Gastrocnemius medialis (tissue), 4 donors: ENCODE results near the gene DOCK10. TPM values are rescaled to one million over a fixed set of nuclear protein-coding genes. Genes with fewer than 3 reads are reported as not detected.

Experiments
- ATAC-seq, 2 donors: fragments of 150-250 bp; one replicate each; pipeline ENCODE4 v1.9.1; 2016
- DNase-seq, 2 donors: peaks; one replicate each; pipeline ENCODE4 v3.0.0-alpha.2; 2019
- H3K27ac ChIP-seq, 4 donors: fragments of 200-600 bp; sonication (generic); 1 replicate in 1 of 4; 2 replicates in 3 of 4; pipeline ENCODE4 v1.5.1; 2016 to 2018; ENCODE audit warnings: mild to moderate bottlenecking in 2 of 4, moderate library complexity in 1 of 4
- H3K27me3 ChIP-seq, 3 donors: fragments of 200-600 bp; sonication (generic) in 2 of 3; 1 replicate in 1 of 3; 2 replicates in 2 of 3; pipeline versions ENCODE4 v1.5.1 to v1.6.0; 2016 to 2019; ENCODE audit warnings: mild to moderate bottlenecking in 1 of 3, moderate library complexity in 1 of 3
- H3K36me3 ChIP-seq, 2 donors: fragments of 200-600 bp; sonication (generic) in 1 of 2; one replicate each; pipeline ENCODE4 v1.5.1; 2017 to 2018
- H3K4me1 ChIP-seq, 2 donors: fragments of 200-600 bp; sonication (generic) in 1 of 2; one replicate each; pipeline ENCODE4 v1.5.1; 2016 to 2017; ENCODE audit warnings: mild to moderate bottlenecking in 2 of 2
- H3K4me3 ChIP-seq, 4 donors: fragments of 200-600 bp; sonication (generic) in 3 of 4; 1 replicate in 1 of 4; 2 replicates in 3 of 4; pipeline ENCODE4 v1.5.1; 2016 to 2019; ENCODE audit warnings: mild to moderate bottlenecking in 2 of 4
- H3K9me3 ChIP-seq, 3 donors: fragments of 200-600 bp; sonication (generic) in 2 of 3; 1 replicate in 1 of 3; 2 replicates in 2 of 3; pipeline ENCODE4 v1.5.1; 2016 to 2019
- POLR2A ChIP-seq, 2 donors: fragments of 450-650 bp; IDR thresholded peaks; one replicate each; pipeline ENCODE4 v1.6.1; 2017; ENCODE audit warnings: antibody characterized with exemption in 2 of 2, mild to moderate bottlenecking in 2 of 2, moderate library complexity in 2 of 2
- in situ Hi-C, 4 donors: fragments of 200-750 bp; cut with MboI; loops; one replicate each; pipeline versions ENCODE4 v1.15.0 to v1.8.0; 2017; ENCODE audit warnings: low sequenced_read_pairs in 4 of 4
- intact Hi-C: fragments of 100-400 bp; cut with DNase I; formaldehyde crosslinking; loops from one replicate; pipeline ENCODE4 v1.15.1; 2023; ENCODE audit warnings: low total_unique reads
- total RNA-seq, 4 donors: library from RNA; depleted of rRNA; stranded (reverse); fragments of >200 nt; gene quantifications; one replicate each; pipeline versions ENCODE4 v1.1.0 to v1.2.3, GENCODE V29; 2016
- TF ChIP-seq, protein P1 (sequence below), 5 experiments: fragments of 450-650 bp in 3 of 5; fragments of 200-600 bp in 2 of 5; sonication (generic) in 2 of 5; IDR thresholded peaks in 4 of 5; conservative IDR thresholded peaks in 1 of 5; 1 replicate in 4 of 5; 2 replicates in 1 of 5; pipeline ENCODE4 v1.5.1; 2016 to 2019; ENCODE audit warnings: antibody characterized with exemption in 5 of 5, mild to moderate bottlenecking in 3 of 5, moderate library complexity in 3 of 5

Gene DOCK10
- total RNA-seq, 4 donors from 2014 or later = 0.97 to 1.9 (median 1.4) TPM

DNA sequence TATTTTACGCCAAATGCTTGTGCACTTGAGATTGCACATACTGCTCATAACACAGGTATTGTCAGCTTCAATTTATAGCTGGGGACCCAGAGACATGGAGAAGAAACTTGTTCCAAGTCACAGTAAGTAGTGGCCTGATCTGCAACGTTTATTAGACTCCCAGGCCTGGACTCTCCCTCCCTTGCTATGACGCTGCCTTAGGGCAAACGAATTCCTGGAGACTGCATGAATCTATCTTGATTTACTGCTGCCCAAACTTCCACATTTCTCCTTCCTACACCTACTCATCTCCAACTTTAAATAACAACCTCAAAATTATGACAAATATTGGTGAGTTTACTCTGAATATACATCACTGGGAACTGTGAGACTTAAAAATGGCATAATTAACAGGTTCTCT lies 181.0 kb downstream of the DOCK10 start:
- DNase-seq (no peak), ATAC-seq (no peak)
- Histone ChIP-seq H3K4me1 (no peaks in the 10 kb centered on the region), H3K27me3 (no peaks in the 10 kb centered on the region), H3K4me3 (no peak overlapping the region), H3K9me3 (no peaks in the 10 kb centered on the region), H3K27ac (no peak overlapping the region), H3K36me3 (no peaks in the 10 kb centered on the region)
- in situ Hi-C loops (no loop called here), intact Hi-C loops (no loop called here)
- TF ChIP-seq, protein P1, sequence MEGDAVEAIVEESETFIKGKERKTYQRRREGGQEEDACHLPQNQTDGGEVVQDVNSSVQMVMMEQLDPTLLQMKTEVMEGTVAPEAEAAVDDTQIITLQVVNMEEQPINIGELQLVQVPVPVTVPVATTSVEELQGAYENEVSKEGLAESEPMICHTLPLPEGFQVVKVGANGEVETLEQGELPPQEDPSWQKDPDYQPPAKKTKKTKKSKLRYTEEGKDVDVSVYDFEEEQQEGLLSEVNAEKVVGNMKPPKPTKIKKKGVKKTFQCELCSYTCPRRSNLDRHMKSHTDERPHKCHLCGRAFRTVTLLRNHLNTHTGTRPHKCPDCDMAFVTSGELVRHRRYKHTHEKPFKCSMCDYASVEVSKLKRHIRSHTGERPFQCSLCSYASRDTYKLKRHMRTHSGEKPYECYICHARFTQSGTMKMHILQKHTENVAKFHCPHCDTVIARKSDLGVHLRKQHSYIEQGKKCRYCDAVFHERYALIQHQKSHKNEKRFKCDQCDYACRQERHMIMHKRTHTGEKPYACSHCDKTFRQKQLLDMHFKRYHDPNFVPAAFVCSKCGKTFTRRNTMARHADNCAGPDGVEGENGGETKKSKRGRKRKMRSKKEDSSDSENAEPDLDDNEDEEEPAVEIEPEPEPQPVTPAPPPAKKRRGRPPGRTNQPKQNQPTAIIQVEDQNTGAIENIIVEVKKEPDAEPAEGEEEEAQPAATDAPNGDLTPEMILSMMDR (IDR thresholded peaks at IDR 0.05 in 4 of 5, conservative IDR thresholded peaks at IDR 0.05 in 1 of 5) = no peak
- no peak for TF ChIP-seq POLR2A (IDR thresholded peaks at IDR 0.05)

DNA sequence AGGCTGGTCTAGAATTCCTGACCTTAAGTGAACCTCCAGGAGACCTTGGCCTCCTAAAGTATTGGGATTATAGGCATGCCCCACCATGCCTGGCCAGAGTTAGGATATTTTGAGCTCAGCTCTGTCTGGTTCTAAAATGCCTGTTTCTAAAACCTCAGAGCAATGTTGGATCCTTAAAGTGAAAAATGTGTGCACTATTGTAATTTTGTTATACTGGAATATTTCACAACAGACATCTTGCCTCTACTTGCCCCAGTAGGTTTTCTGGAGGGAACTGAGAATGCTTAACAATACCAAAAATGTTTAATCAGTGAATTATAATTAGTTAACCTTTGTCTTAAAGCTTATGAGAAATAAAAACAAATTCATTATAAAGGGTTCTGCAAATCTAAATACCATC lies 181.5 kb downstream of the DOCK10 start:
- Histone ChIP-seq H3K4me1 (no peaks in the 10 kb centered on the region), H3K27ac (no peak overlapping the region), H3K36me3 (no peaks in the 10 kb centered on the region), H3K27me3 (no peaks in the 10 kb centered on the region), H3K9me3 (no peaks in the 10 kb centered on the region), H3K4me3 (no peak overlapping the region)
- intact Hi-C loops (no loop called here), in situ Hi-C loops (no loop called here)
- no peak for ATAC-seq
- TF ChIP-seq POLR2A (IDR thresholded peaks at IDR 0.05) = no peak
- TF ChIP-seq, protein P1 (IDR thresholded peaks at IDR 0.05 in 4 of 5, conservative IDR thresholded peaks at IDR 0.05 in 1 of 5) = no peak
- no peak for DNase-seq

DNA sequence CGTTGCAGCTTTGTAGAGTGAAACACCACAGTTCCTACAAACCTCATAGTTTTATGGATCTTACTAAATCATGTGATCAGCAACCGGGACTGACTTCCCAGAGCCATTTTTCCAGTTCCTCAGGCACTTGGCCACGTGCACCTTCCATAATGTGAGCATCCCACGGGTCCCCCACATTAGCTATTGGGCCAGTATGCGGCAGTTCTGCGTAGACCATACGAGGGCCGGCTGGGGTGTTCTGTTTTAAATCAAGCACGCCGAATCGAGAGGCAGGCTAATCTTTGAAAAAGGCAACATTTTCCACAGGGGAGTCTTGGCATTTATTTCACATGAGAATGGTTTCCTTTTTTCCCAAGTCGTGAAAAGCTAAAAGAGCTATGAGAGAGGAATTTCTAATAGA lies 190.5 kb downstream of the DOCK10 start:
- in situ Hi-C loops = no loop called here
- Histone ChIP-seq H3K27me3 (no peaks in the 10 kb centered on the region), H3K9me3 (no peaks in the 10 kb centered on the region), H3K27ac (no peak overlapping the region), H3K36me3 (no peaks in the 10 kb centered on the region), H3K4me3 (no peak overlapping the region), H3K4me1 (no peaks in the 10 kb centered on the region)
- intact Hi-C loops = no loop called here
- no peak for TF ChIP-seq POLR2A (IDR thresholded peaks at IDR 0.05)
- TF ChIP-seq, protein P1 (IDR thresholded peaks at IDR 0.05 in 4 of 5, conservative IDR thresholded peaks at IDR 0.05 in 1 of 5) = no peak
- DNase-seq (no peak), ATAC-seq (no peak)

DNA sequence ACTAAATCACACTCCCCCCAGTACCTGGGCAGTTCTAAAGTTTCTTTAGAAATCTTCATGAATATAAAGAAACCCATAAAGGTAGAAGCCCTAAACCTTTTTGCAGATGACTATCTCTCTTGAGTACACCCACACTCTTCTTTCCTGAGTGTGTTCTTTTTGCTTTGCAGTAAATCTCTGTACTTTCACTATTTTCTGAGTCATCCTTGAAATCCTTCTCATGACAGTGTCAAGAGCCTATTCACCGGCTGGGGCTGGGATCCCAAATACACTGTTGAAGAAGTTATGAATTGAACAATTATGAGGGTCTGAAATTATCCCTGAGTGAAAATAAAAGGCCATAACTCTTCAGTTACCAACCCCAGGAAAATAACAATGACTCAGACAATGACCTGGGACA lies 192.2 kb downstream of the DOCK10 start:
- TF ChIP-seq, protein P1 (IDR thresholded peaks at IDR 0.05 in 4 of 5, conservative IDR thresholded peaks at IDR 0.05 in 1 of 5) = no peak
- TF ChIP-seq POLR2A (IDR thresholded peaks at IDR 0.05) = no peak
- H3K27me3 ChIP-seq = no peaks in the 10 kb centered on the region
- DNase-seq (no peak), ATAC-seq (no peak)
- intact Hi-C loops (no loop called here), in situ Hi-C loops (no loop called here)
- no peak overlapping the region for H3K27ac ChIP-seq
- H3K4me1 ChIP-seq = no peaks in the 10 kb centered on the region
- no peaks in the 10 kb centered on the region for H3K9me3 ChIP-seq
- H3K4me3 ChIP-seq = no peak overlapping the region
- no peaks in the 10 kb centered on the region for H3K36me3 ChIP-seq

GRCh38 chr2:224849264-224849663 lies 193.0 kb downstream of the DOCK10 start:
- H3K27me3 ChIP-seq = no peaks in the 10 kb centered on the region
- H3K27ac ChIP-seq = no peak overlapping the region
- DNase-seq (no peak), ATAC-seq (no peak)
- no peaks in the 10 kb centered on the region for H3K36me3 ChIP-seq
- intact Hi-C loops = no loop called here
- no peak overlapping the region for H3K4me3 ChIP-seq
- peaks cover 0 to 2% of the 10 kb centered on the region in 2 donors for H3K4me1 ChIP-seq
- no peaks in the 10 kb centered on the region for H3K9me3 ChIP-seq
- TF ChIP-seq POLR2A (IDR thresholded peaks at IDR 0.05) = no peak
- TF ChIP-seq, protein P1 (IDR thresholded peaks at IDR 0.05 in 4 of 5, conservative IDR thresholded peaks at IDR 0.05 in 1 of 5) = no peak
- in situ Hi-C loops = no loop called here
